ENCODE results near the gene ICAM3.

The ICAM3 gene

GRCh38 chr19:10316229-10317044 is 23.0 kb downstream of the ICAM3 start:
- Histone ChIP-seq H3K4me1 (ENCODE audit: control insufficient read depth, insufficient read depth, low read depth, low read length) (peaks cover 12% of the 10 kb centered on the region), H3K27me3 (ENCODE audit: control insufficient read depth in 1 of 2, insufficient read depth in 1 of 2, low read length in 2 of 2) (no peaks in the 10 kb centered on the region), H3K14ac (ENCODE audit: low read length in 2 of 2) (no peak overlapping the region), H3K36me3 (ENCODE audit: control insufficient read depth in 1 of 2, insufficient read depth in 2 of 2, low read depth in 1 of 2, low read length in 2 of 2) (peaks cover 41 to 54% of the 10 kb centered on the region in 2 experiments), H3K4ac (ENCODE audit: low read depth in 1 of 2, low read length in 2 of 2) (no peak overlapping the region), H3K27ac (ENCODE audit: low read length, poor library complexity, severe bottlenecking) (no peak overlapping the region), H2BK120ac (ENCODE audit: low read depth, low read length) (no peak overlapping the region), H3K9ac (ENCODE audit: low read length) (peak overlapping the region; percentile 91), H3K18ac (ENCODE audit: low read depth in 1 of 2, low read length in 2 of 2) (no peak overlapping the region), H2BK15ac (ENCODE audit: low read depth, poor library complexity, severe bottlenecking) (no peak overlapping the region), H2AK5ac (ENCODE audit: low read length, severe bottlenecking) (no peak overlapping the region), H2BK12ac (ENCODE audit: low read length in 2 of 2) (no peak overlapping the region), H3K4me3 (ENCODE audit: insufficient read depth in 1 of 2, low read depth in 1 of 2, low read length in 2 of 2) (peak overlapping the region in 1 of 2 experiments; percentile 89), H4K91ac (ENCODE audit: low read length) (no peak overlapping the region), H4K8ac (ENCODE audit: low read length) (peak overlapping the region; percentile 61), H3K23ac (ENCODE audit: low read length in 2 of 2) (no peak overlapping the region), H2AFZ (ENCODE audit: low read depth, low read length) (no peak overlapping the region), H2BK5ac (ENCODE audit: low read depth, low read length, poor library complexity, severe bottlenecking) (no peak overlapping the region), H3K79me1 (replicated peaks; ENCODE audit: low read length, poor library complexity, severe bottlenecking) (peaks cover 33% of the 10 kb centered on the region), H3K4me2 (ENCODE audit: low read length, poor library complexity, severe bottlenecking) (peak overlapping the region; percentile 21), H3K9me3 (ENCODE audit: control insufficient read depth, low read length) (no peaks in the 10 kb centered on the region)
- no peak for DNase-seq
- 82% methylated on average over 19 of the region's 19 CpGs for WGBS

GRCh38 chr19:10315335-10316214 is 23.8 kb downstream of the ICAM3 start, which contains the start of gene FDX2:
Gene FDX2 (minus strand): TSS chr19:10316015. CDS start chr19:10315996, 19 bp downstream.
- Histone ChIP-seq H2BK12ac (ENCODE audit: low read length in 2 of 2) (no peak within 1 kb of the TSS), H3K14ac (ENCODE audit: low read length in 2 of 2) (peak within 1 kb of the TSS in 1 of 2 experiments; percentile 80), H4K91ac (ENCODE audit: low read length) (no peak within 1 kb of the TSS), H3K18ac (ENCODE audit: low read depth in 1 of 2, low read length in 2 of 2) (peak within 1 kb of the TSS in 1 of 2 experiments; percentile 75), H3K9ac (ENCODE audit: low read length) (peak within 1 kb of the TSS; percentile 91), H3K36me3 (ENCODE audit: control insufficient read depth in 1 of 2, insufficient read depth in 2 of 2, low read depth in 1 of 2, low read length in 2 of 2) (peaks cover 39 to 51% of the 10 kb centered on the region in 2 experiments), H3K23ac (ENCODE audit: low read length in 2 of 2) (no peak within 1 kb of the TSS), H3K4me3 (ENCODE audit: insufficient read depth in 1 of 2, low read depth in 1 of 2, low read length in 2 of 2) (peak within 1 kb of the TSS; percentile 54 to 89), H3K4ac (ENCODE audit: low read depth in 1 of 2, low read length in 2 of 2) (peak within 1 kb of the TSS in 1 of 2 experiments; percentile 91), H3K79me1 (replicated peaks; ENCODE audit: low read length, poor library complexity, severe bottlenecking) (peaks cover 28% of the 10 kb centered on the region), H3K27me3 (ENCODE audit: control insufficient read depth in 1 of 2, insufficient read depth in 1 of 2, low read length in 2 of 2) (no peaks in the 10 kb centered on the region), H3K27ac (ENCODE audit: low read length, poor library complexity, severe bottlenecking) (peak within 1 kb of the TSS; percentile 17), H4K8ac (ENCODE audit: low read length) (peak within 1 kb of the TSS; percentile 61), H2BK15ac (ENCODE audit: low read depth, poor library complexity, severe bottlenecking) (peak within 1 kb of the TSS; percentile 92), H3K4me2 (ENCODE audit: low read length, poor library complexity, severe bottlenecking) (peak within 1 kb of the TSS; percentile 85), H3K9me3 (ENCODE audit: control insufficient read depth, low read length) (no peaks in the 10 kb centered on the region), H2AK5ac (ENCODE audit: low read length, severe bottlenecking) (no peak within 1 kb of the TSS), H3K4me1 (ENCODE audit: control insufficient read depth, insufficient read depth, low read depth, low read length) (peaks cover 14% of the 10 kb centered on the region), H2BK5ac (ENCODE audit: low read depth, low read length, poor library complexity, severe bottlenecking) (no peak within 1 kb of the TSS), H2AFZ (ENCODE audit: low read depth, low read length) (peak within 1 kb of the TSS; percentile 66), H2BK120ac (ENCODE audit: low read depth, low read length) (no peak within 1 kb of the TSS)
- DNase-seq, result peak; percentile 86
- WGBS, result 1% methylated on average over 55 of the region's 55 CpGs

GRCh38 chr19:10309423-10309822 is 30.0 kb downstream of the ICAM3 start, which contains the start of gene ZGLP1:
Gene ZGLP1 (minus strand): TSS chr19:10309815.
- no peak within 1 kb of the TSS for H3K14ac ChIP-seq (ENCODE audit: low read length in 2 of 2)
- no peak within 1 kb of the TSS for H4K8ac ChIP-seq (ENCODE audit: low read length)
- peaks cover 16 to 38% of the 10 kb centered on the region in 2 experiments for H3K36me3 ChIP-seq (ENCODE audit: control insufficient read depth in 1 of 2, insufficient read depth in 2 of 2, low read depth in 1 of 2, low read length in 2 of 2)
- no peaks in the 10 kb centered on the region for H3K27me3 ChIP-seq (ENCODE audit: control insufficient read depth in 1 of 2, insufficient read depth in 1 of 2, low read length in 2 of 2)
- H3K23ac ChIP-seq (ENCODE audit: low read length in 2 of 2), result no peak within 1 kb of the TSS
- H2AK5ac ChIP-seq (ENCODE audit: low read length, severe bottlenecking), result no peak within 1 kb of the TSS
- no peaks in the 10 kb centered on the region for H3K9me3 ChIP-seq (ENCODE audit: control insufficient read depth, low read length)
- no peak within 1 kb of the TSS for H3K18ac ChIP-seq (ENCODE audit: low read depth in 1 of 2, low read length in 2 of 2)
- no peak within 1 kb of the TSS for H4K91ac ChIP-seq (ENCODE audit: low read length)
- H2AFZ ChIP-seq (ENCODE audit: low read depth, low read length), result no peak within 1 kb of the TSS
- H3K27ac ChIP-seq (ENCODE audit: low read length, poor library complexity, severe bottlenecking), result no peak within 1 kb of the TSS
- H3K4me3 ChIP-seq (ENCODE audit: insufficient read depth in 1 of 2, low read depth in 1 of 2, low read length in 2 of 2), result no peak within 1 kb of the TSS
- no peak within 1 kb of the TSS for H2BK12ac ChIP-seq (ENCODE audit: low read length in 2 of 2)
- H3K4ac ChIP-seq (ENCODE audit: low read depth in 1 of 2, low read length in 2 of 2), result no peak within 1 kb of the TSS
- H3K79me1 ChIP-seq (replicated peaks; ENCODE audit: low read length, poor library complexity, severe bottlenecking), result peaks cover 9% of the 10 kb centered on the region
- H2BK5ac ChIP-seq (ENCODE audit: low read depth, low read length, poor library complexity, severe bottlenecking), result no peak within 1 kb of the TSS
- no peak within 1 kb of the TSS for H3K4me2 ChIP-seq (ENCODE audit: low read length, poor library complexity, severe bottlenecking)
- H3K4me1 ChIP-seq (ENCODE audit: control insufficient read depth, insufficient read depth, low read depth, low read length), result peaks cover 4% of the 10 kb centered on the region
- 96% methylated on average over 23 of the region's 24 CpGs for WGBS
- no peak for DNase-seq
- no peak within 1 kb of the TSS for H2BK15ac ChIP-seq (ENCODE audit: low read depth, poor library complexity, severe bottlenecking)
- no peak within 1 kb of the TSS for H2BK120ac ChIP-seq (ENCODE audit: low read depth, low read length)
- no peak within 1 kb of the TSS for H3K9ac ChIP-seq (ENCODE audit: low read length)

DNA sequence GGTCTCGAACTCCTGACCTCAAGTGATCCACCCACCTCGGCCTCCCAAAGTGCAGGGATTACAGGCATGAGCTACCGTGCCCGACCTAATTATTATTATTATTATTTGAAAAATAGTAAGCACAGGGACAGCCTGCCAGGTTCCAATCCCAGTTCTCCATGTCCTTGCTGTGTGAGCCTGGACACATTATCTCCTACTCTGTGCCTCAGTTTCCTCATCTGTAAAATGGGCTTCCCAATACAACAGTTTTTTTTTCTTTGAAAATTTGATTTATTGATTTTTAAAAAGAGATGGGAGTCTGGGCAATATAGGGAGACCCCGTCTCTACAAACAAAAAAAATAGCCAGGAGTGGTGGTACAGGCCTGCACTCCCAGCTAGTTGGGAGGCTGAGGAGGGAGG is 33.1 kb downstream of the ICAM3 start:
- H4K8ac ChIP-seq (ENCODE audit: low read length), result no peak overlapping the region
- no peak overlapping the region for H2BK120ac ChIP-seq (ENCODE audit: low read depth, low read length)
- WGBS, result 94% methylated on average over 1 of the region's 5 CpGs
- no peaks in the 10 kb centered on the region for H3K9me3 ChIP-seq (ENCODE audit: control insufficient read depth, low read length)
- H2BK5ac ChIP-seq (ENCODE audit: low read depth, low read length, poor library complexity, severe bottlenecking), result no peak overlapping the region
- H4K91ac ChIP-seq (ENCODE audit: low read length), result no peak overlapping the region
- peaks cover 2% of the 10 kb centered on the region for H3K4me1 ChIP-seq (ENCODE audit: control insufficient read depth, insufficient read depth, low read depth, low read length)
- H3K18ac ChIP-seq (ENCODE audit: low read depth in 1 of 2, low read length in 2 of 2), result no peak overlapping the region
- no peak overlapping the region for H2AK5ac ChIP-seq (ENCODE audit: low read length, severe bottlenecking)
- H3K27ac ChIP-seq (ENCODE audit: low read length, poor library complexity, severe bottlenecking), result no peak overlapping the region
- no peak overlapping the region for H3K4me2 ChIP-seq (ENCODE audit: low read length, poor library complexity, severe bottlenecking)
- H3K79me1 ChIP-seq (replicated peaks; ENCODE audit: low read length, poor library complexity, severe bottlenecking), result no peaks in the 10 kb centered on the region
- no peak overlapping the region for H3K4me3 ChIP-seq (ENCODE audit: insufficient read depth in 1 of 2, low read depth in 1 of 2, low read length in 2 of 2)
- H2AFZ ChIP-seq (ENCODE audit: low read depth, low read length), result no peak overlapping the region
- no peak overlapping the region for H3K9ac ChIP-seq (ENCODE audit: low read length)
- DNase-seq, result no peak
- no peak overlapping the region for H2BK12ac ChIP-seq (ENCODE audit: low read length in 2 of 2)
- peaks cover 12 to 44% of the 10 kb centered on the region in 2 experiments for H3K36me3 ChIP-seq (ENCODE audit: control insufficient read depth in 1 of 2, insufficient read depth in 2 of 2, low read depth in 1 of 2, low read length in 2 of 2)
- H3K27me3 ChIP-seq (ENCODE audit: control insufficient read depth in 1 of 2, insufficient read depth in 1 of 2, low read length in 2 of 2), result no peaks in the 10 kb centered on the region
- no peak overlapping the region for H3K14ac ChIP-seq (ENCODE audit: low read length in 2 of 2)
- no peak overlapping the region for H3K4ac ChIP-seq (ENCODE audit: low read depth in 1 of 2, low read length in 2 of 2)
- H3K23ac ChIP-seq (ENCODE audit: low read length in 2 of 2), result no peak overlapping the region
- no peak overlapping the region for H2BK15ac ChIP-seq (ENCODE audit: low read depth, poor library complexity, severe bottlenecking)

Data from mesenchymal stem cell (in vitro differentiated cells and primary cell).